H1 (cell line): ENCODE data around the gene PDIA5. TPM values are rescaled to one million over a fixed set of nuclear protein-coding genes. Genes with fewer than 3 reads are reported as not detected.
A peak's percentile ranks its signal among the peaks of the same experiment; 100 is the strongest.

Source experiments
- CTCF ChIA-PET: fragments of 300-600 bp; sonication (Branson Sonifier 250); formaldehyde crosslinking; loops from one replicate; lab custom pipeline; 2021; ENCODE audit not compliant: partially characterized antibody; lab: Charles Lee
- POLR2A ChIA-PET: fragments of 300-600 bp; sonication (Branson Sonifier 250); formaldehyde crosslinking; loops from one replicate; lab custom pipeline; 2021; ENCODE audit warnings: inconsistent platforms; ENCODE audit not compliant: partially characterized antibody; lab: Charles Lee
- DNase-seq, 2 experiments: peaks; one replicate each; pipeline versions ENCODE4 v3.0.0 to v3.0.0-alpha.2; 2010 to 2022; ENCODE audit warnings: low spot score in 2 of 2, low read depth in 1 of 2, mixed read lengths in 1 of 2
- FAIRE-seq: peaks from 2 replicates; lab custom pipeline; 2011; peaks lifted over from hg19 to GRCh38; lab: Jason Lieb, UNC
- H2AFZ ChIP-seq: 2 replicates; pipeline ENCODE4 v1.8.1; 2012; ENCODE audit warnings: low read length, inconsistent platforms
- H2AK5ac ChIP-seq: 2 replicates; pipeline ENCODE4 v1.6.1; 2013; ENCODE audit warnings: low read depth, low read length
- H2BK120ac ChIP-seq: replicated peaks from 2 replicates; pipeline ENCODE3; 2013; ENCODE audit warnings: low read depth, low read length, inconsistent platforms
- H2BK12ac ChIP-seq: 2 replicates; pipeline ENCODE4 v1.6.1; 2013; ENCODE audit warnings: low read depth, low read length
- H2BK15ac ChIP-seq: 2 replicates; pipeline ENCODE4 v1.6.1; 2013; ENCODE audit warnings: low read length
- H2BK20ac ChIP-seq: 2 replicates; pipeline ENCODE4 v1.6.1; 2013; ENCODE audit warnings: low read length
- H2BK5ac ChIP-seq: 2 replicates; pipeline ENCODE4 v1.6.1; 2013; ENCODE audit warnings: low read depth, low read length
- H3K14ac ChIP-seq: 2 replicates; pipeline ENCODE4 v1.6.1; 2013; ENCODE audit warnings: inconsistent platforms; ENCODE audit not compliant: insufficient read length
- H3K18ac ChIP-seq: 2 replicates; pipeline ENCODE4 v1.6.1; 2013; ENCODE audit warnings: low read length; ENCODE audit errors: extremely low read depth
- H3K23ac ChIP-seq: 2 replicates; pipeline ENCODE4 v1.6.1; 2013; ENCODE audit warnings: inconsistent platforms; ENCODE audit not compliant: insufficient read length
- H3K23me2 ChIP-seq: 2 replicates; pipeline ENCODE4 v1.6.1; 2013; ENCODE audit warnings: low read depth, low read length
- H3K27ac ChIP-seq: 2 replicates; pipeline ENCODE4 v1.6.1; 2011; ENCODE audit warnings: low read depth, low read length, inconsistent platforms
- H3K27me3 ChIP-seq, 4 experiments: replicated peaks in 1 of 4; 1 replicate in 1 of 4; 2 replicates in 3 of 4; pipeline versions ENCODE4 v1.6.1 to v1.8.1; 2011 to 2013; ENCODE audit warnings: low read length in 3 of 4, mild to moderate bottlenecking in 3 of 4, inconsistent platforms in 2 of 4, mixed read lengths in 2 of 4, moderate library complexity in 1 of 4; ENCODE audit not compliant: control insufficient read depth in 3 of 4, insufficient read depth in 3 of 4; ENCODE audit errors: extremely low read depth in 1 of 4
- H3K36me3 ChIP-seq, 4 experiments: 2 replicates each; pipeline versions ENCODE4 v1.6.1 to v1.8.1; 2011 to 2013; ENCODE audit warnings: mild to moderate bottlenecking in 4 of 4, low read length in 3 of 4, moderate library complexity in 2 of 4, control low read depth in 1 of 4, inconsistent platforms in 1 of 4; ENCODE audit not compliant: insufficient read depth in 4 of 4, control insufficient read depth in 2 of 4
- H3K4ac ChIP-seq: replicated peaks from 2 replicates; pipeline ENCODE3; 2013; ENCODE audit warnings: low read length, low read depth, mixed read lengths, inconsistent platforms; ENCODE audit not compliant: insufficient read length
- H3K4me1 ChIP-seq, 4 experiments: replicated peaks in 1 of 4; 1 replicate in 1 of 4; 2 replicates in 3 of 4; pipeline versions ENCODE4 v1.6.1 to v1.8.1; 2011 to 2013; ENCODE audit warnings: low read length in 3 of 4, inconsistent platforms in 2 of 4, mixed read lengths in 1 of 4; ENCODE audit not compliant: insufficient read depth in 4 of 4, control insufficient read depth in 3 of 4
- H3K4me2 ChIP-seq, 2 experiments: 2 replicates each; pipeline versions ENCODE4 v1.6.1 to v1.8.1; 2011 to 2013; ENCODE audit warnings: low read depth in 2 of 2, low read length in 2 of 2, control low read depth in 1 of 2, inconsistent platforms in 1 of 2, mild to moderate bottlenecking in 1 of 2; ENCODE audit not compliant: insufficient read depth in 1 of 2
- H3K4me3 ChIP-seq, 4 experiments: fragments of 200-600, 300-600 bp in 1 of 4; sonication (generic), shearing (Covaris generic), sonication (Bioruptor Twin) in 1 of 4; 2 replicates each; pipeline versions ENCODE4 v1.5.1 to v1.8.1; 2011 to 2016; ENCODE audit warnings: low read length in 4 of 4, low read depth in 3 of 4, control low read depth in 2 of 4, inconsistent platforms in 2 of 4, mild to moderate bottlenecking in 2 of 4, mixed read lengths in 1 of 4, moderate library complexity in 1 of 4; ENCODE audit not compliant: insufficient read depth in 2 of 4; ENCODE audit errors: extremely low read depth in 1 of 4
- H3K56ac ChIP-seq: replicated peaks from 2 replicates; pipeline ENCODE3; 2013; ENCODE audit warnings: low read depth, mild to moderate bottlenecking, mixed read lengths, low read length, inconsistent platforms; ENCODE audit not compliant: insufficient read length
- H3K79me1 ChIP-seq: 2 replicates; pipeline ENCODE4 v1.6.1; 2013; ENCODE audit warnings: low read depth, low read length, control low read depth
- H3K79me2 ChIP-seq, 2 experiments: 2 replicates each; pipeline versions ENCODE4 v1.6.1 to v1.8.1; 2012 to 2013; ENCODE audit warnings: low read length in 2 of 2, mild to moderate bottlenecking in 2 of 2, inconsistent platforms in 1 of 2; ENCODE audit not compliant: insufficient read depth in 2 of 2, control insufficient read depth in 1 of 2
- H3K9ac ChIP-seq, 4 experiments: replicated peaks in 1 of 4; 1 replicate in 1 of 4; 2 replicates in 3 of 4; pipeline versions ENCODE4 v1.6.1 to v1.8.1; 2011 to 2013; ENCODE audit warnings: low read depth in 3 of 4, low read length in 3 of 4, control low read depth in 2 of 4, mild to moderate bottlenecking in 2 of 4, moderate library complexity in 2 of 4, inconsistent platforms in 1 of 4; ENCODE audit errors: extremely low read depth in 1 of 4
- H3K9me3 ChIP-seq, 2 experiments: 2 replicates each; pipeline versions ENCODE4 v1.6.1 to v1.8.1; 2012 to 2013; ENCODE audit warnings: mild to moderate bottlenecking in 2 of 2, moderate library complexity in 2 of 2, control low read depth in 1 of 2, inconsistent platforms in 1 of 2, low read depth in 1 of 2, low read length in 1 of 2, mixed read lengths in 1 of 2; ENCODE audit not compliant: insufficient read depth in 2 of 2
- H4K20me1 ChIP-seq, 2 experiments: replicated peaks in 1 of 2; 2 replicates each; pipeline versions ENCODE3 to v1.8.1; 2011 to 2013; ENCODE audit warnings: inconsistent platforms in 2 of 2, low read length in 2 of 2, mild to moderate bottlenecking in 1 of 2; ENCODE audit not compliant: insufficient read depth in 2 of 2, control insufficient read depth in 1 of 2
- H4K5ac ChIP-seq: 2 replicates; pipeline ENCODE4 v1.6.1; 2013; ENCODE audit warnings: low read length, low read depth, mixed read lengths, inconsistent platforms; ENCODE audit not compliant: insufficient read length
- H4K8ac ChIP-seq: 2 replicates; pipeline ENCODE4 v1.8.0; 2013; ENCODE audit warnings: mild to moderate bottlenecking, moderate library complexity, low read length, inconsistent platforms; ENCODE audit not compliant: insufficient read depth; ENCODE audit errors: extremely low read depth
- H4K91ac ChIP-seq: replicated peaks from 2 replicates; pipeline ENCODE3; 2013; ENCODE audit warnings: low read length, mixed read lengths, inconsistent platforms; ENCODE audit not compliant: insufficient read length
- BRCA1 ChIP-seq: IDR thresholded peaks from 2 replicates; pipeline ENCODE4 v1.6.1; 2012; ENCODE audit warnings: low read depth, low read length, improper control_type of control experiment
- CEBPB ChIP-seq: IDR thresholded peaks from 2 replicates; pipeline ENCODE4 v1.6.1; 2012; ENCODE audit warnings: low read depth, low read length
- CHD1 ChIP-seq: IDR thresholded peaks from 2 replicates; pipeline ENCODE4 v1.6.1; 2012; ENCODE audit warnings: low read depth, low read length, improper control_type of control experiment
- GABPA ChIP-seq: IDR thresholded peaks from 2 replicates; pipeline ENCODE4 v1.6.1; 2011; ENCODE audit warnings: mild to moderate bottlenecking, low read length, moderate library complexity, borderline replicate concordance; ENCODE audit not compliant: insufficient read depth
- KDM4A ChIP-seq: IDR thresholded peaks from one replicate; pipeline ENCODE4 v1.7.1; 2012; ENCODE audit warnings: low read depth, mild to moderate bottlenecking, moderate library complexity, low read length, inconsistent platforms; ENCODE audit not compliant: severe bottlenecking
- MAX ChIP-seq: IDR thresholded peaks from 2 replicates; pipeline ENCODE4 v1.6.1; 2012; ENCODE audit warnings: inconsistent platforms
- RBBP5 ChIP-seq: IDR thresholded peaks from 2 replicates; pipeline ENCODE4 v1.7.1; 2012; ENCODE audit warnings: low read depth, mild to moderate bottlenecking, inconsistent platforms, low read length, moderate library complexity, borderline replicate concordance
- RXRA ChIP-seq: IDR thresholded peaks from 2 replicates; pipeline ENCODE4 v1.6.1; 2011; ENCODE audit warnings: low read depth, mild to moderate bottlenecking, low read length, moderate library complexity; ENCODE audit not compliant: insufficient read depth
- SP1 ChIP-seq: IDR thresholded peaks from 2 replicates; pipeline ENCODE4 v1.6.1; 2011; ENCODE audit warnings: low read depth, low read length
- SRF ChIP-seq: IDR thresholded peaks from 2 replicates; pipeline ENCODE4 v1.6.1; 2011; ENCODE audit warnings: mild to moderate bottlenecking, low read depth, low read length, moderate library complexity
- TBP ChIP-seq: IDR thresholded peaks from 2 replicates; pipeline ENCODE4 v1.6.1; 2011; ENCODE audit warnings: low read depth, low read length, improper control_type of control experiment
- WGBS, 2 experiments: shearing (Covaris generic) in 1 of 2; methylation state at CpG; one replicate each; pipeline versions ENCODE4 v1.1.6 to v1.1.7; 2013 to 2015; ENCODE audit warnings: low lambda C conversion rate in 2 of 2, mixed read lengths in 2 of 2, inconsistent platforms in 1 of 2, low coverage in 1 of 2, missing lambda C conversion rate in 1 of 2; ENCODE audit not compliant: insufficient replicate concordance in 2 of 2, insufficient coverage in 1 of 2, insufficient read length in 1 of 2; ENCODE audit errors: extremely low coverage in 1 of 2, missing lambda C conversion rate in 1 of 2; 5-methylcytosine and 5-hydroxymethylcytosine counted together
- polyA plus RNA-seq, 7 experiments: library from polyadenylated mRNA; depleted of rRNA in 3 of 7; stranded (reverse) in 5 of 7; unstranded in 2 of 7; fragments of >200 nt in 5 of 7; fragments of 200-250 nt in 2 of 7; gene quantifications; 1 replicate in 5 of 7; 2 replicates in 1 of 7; 4 replicates in 1 of 7; pipeline versions ENCODE4 v1.2.1 to v1.2.3, GENCODE V29; 2011 to 2013; ENCODE audit warnings: missing spikeins in 2 of 7, mixed read lengths in 2 of 7
- total RNA-seq: library from RNA; stranded (reverse); fragmentation: NEBNext Ultra II Directional; extraction: Animal tissue kit (Norgen Biotek cat#: 25700); gene quantifications from 2 replicates; pipeline ENCODE4 v1.2.1, GENCODE V29; 2021

Gene PDIA5
- total and polyA plus RNA-seq, 2 of the 8 experiments (the other 6 are each of a cell fraction or from before 2014, with no cell fraction given): 18.2 to 32.8 TPM

- WGBS, 2 experiments: 17% methylated on average over 19 of the region's 33 CpGs; no CpG with 5 or more reads in 1 of the 2 experiments
- DNase-seq (peak in 1 of 2 experiments; percentile 85), FAIRE-seq (peak; percentile 48)
- Histone ChIP-seq H2BK15ac (no peak overlapping the region), H2BK20ac (0 out of 2 replicates have a peak overlapping the region, but pooled peaks have one; percentile 23), H3K4ac (no peak overlapping the region), H2BK12ac (peak overlapping the region; percentile 88; the same call in 1 of the 2 replicates), H3K56ac (no peak overlapping the region), H3K23me2 (peaks cover 21% of the 10 kb centered on the region), H2BK120ac (no peak overlapping the region), H3K27me3 (peaks cover 0 to 17% (median 10%) of the 10 kb centered on the region in 4 experiments; a peak in 5 of 7 replicates), H3K9ac (peak overlapping the region in 1 of 4 experiments; percentile 33; a peak in 1 of 7 replicates), H3K4me2 (peak overlapping the region; percentile 90 to 97), H4K8ac (no peak overlapping the region), H4K91ac (peak overlapping the region; percentile 1), H3K18ac (peak overlapping the region; percentile 55), H3K4me3 (peak overlapping the region; percentile 76 to 90 (median 82)), H3K79me2 (peaks cover 0 to 18% of the 10 kb centered on the region in 2 experiments; a peak in 2 of 4 replicates), H3K27ac (no peak overlapping the region), H3K36me3 (no peaks in the 10 kb centered on the region), H3K79me1 (no peaks in the 10 kb centered on the region), H3K14ac (no peak overlapping the region), H3K9me3 (no peaks in the 10 kb centered on the region), H2AFZ (no peak overlapping the region), H2BK5ac (no peak overlapping the region; the same call in 1 of the 2 replicates), H3K4me1 (peaks cover 12 to 39% (median 26%) of the 10 kb centered on the region in 4 experiments; a peak in 6 of 7 replicates), H4K5ac (no peak overlapping the region), H4K20me1 (peaks cover 0 to 1% of the 10 kb centered on the region in 2 experiments), H2AK5ac (no peak overlapping the region), H3K23ac (no peak overlapping the region)
- ChIA-PET POLR2A (interaction anchor here (0.6 to 1.8 kb wide), 6 partner anchors 13 to 83 kb away, joined by 3 to 6 read pairs (median 4); no protein-coding TSS in a partner anchor), CTCF (interaction anchor here (0.9 to 9.4 kb wide), 11 partner anchors 10 to 106 kb away, joined by 3 to 151 read pairs (median 3); no protein-coding TSS in a partner anchor)
- TF ChIP-seq CEBPB (no peak), RBBP5 (0 out of 2 replicates have a peak, but pooled peaks have one; percentile 11), SRF (no peak), GABPA (no peak), KDM4A (peak; percentile 4), RXRA (no peak), SP1 (peak; percentile 97), BRCA1 (no peak), MAX (0 out of 2 replicates have a peak, but pooled peaks have one; percentile 29), CHD1 (no peak), TBP (no peak)
Measured at GRCh38 chr3:123025642-123026521, 40.9 kb upstream of the PDIA5 start.
